Stimulated activated naive CD8-positive, alpha-beta T cell treated with anti-CD3 and anti-CD28 coated beads, Interleukin-15, Interleukin-2, amounts not matched to agents 100 ng/mL and 50 ng/mL, for 24 hours (primary cell): ENCODE results near the gene GOLGA8G.
"Not testable (repeated sequence)": the region's sequence is repeated elsewhere in the genome, so short reads cannot be mapped to it uniquely, and the experiment has no call there.

ENCODE experiments used
- H3K27ac Mint-ChIP-seq: one replicate; pipeline ENCODE4 v1.8.0; 2021; ENCODE audit warnings: mild to moderate bottlenecking, mixed read lengths
- H3K27me3 Mint-ChIP-seq: one replicate; pipeline ENCODE4 v1.8.0; 2021; ENCODE audit warnings: mixed read lengths
- H3K36me3 Mint-ChIP-seq: one replicate; pipeline ENCODE4 v1.8.0; 2021; ENCODE audit warnings: low read depth, mixed read lengths
- H3K4me1 Mint-ChIP-seq: one replicate; pipeline ENCODE4 v1.8.0; 2021; ENCODE audit warnings: low read depth, mixed read lengths
- H3K4me3 Mint-ChIP-seq: one replicate; pipeline ENCODE4 v1.8.0; 2021; ENCODE audit warnings: mild to moderate bottlenecking, mixed read lengths
- H3K9me3 Mint-ChIP-seq: one replicate; pipeline ENCODE4 v1.8.0; 2021; ENCODE audit warnings: mixed read lengths

Gene GOLGA8G, protein sequence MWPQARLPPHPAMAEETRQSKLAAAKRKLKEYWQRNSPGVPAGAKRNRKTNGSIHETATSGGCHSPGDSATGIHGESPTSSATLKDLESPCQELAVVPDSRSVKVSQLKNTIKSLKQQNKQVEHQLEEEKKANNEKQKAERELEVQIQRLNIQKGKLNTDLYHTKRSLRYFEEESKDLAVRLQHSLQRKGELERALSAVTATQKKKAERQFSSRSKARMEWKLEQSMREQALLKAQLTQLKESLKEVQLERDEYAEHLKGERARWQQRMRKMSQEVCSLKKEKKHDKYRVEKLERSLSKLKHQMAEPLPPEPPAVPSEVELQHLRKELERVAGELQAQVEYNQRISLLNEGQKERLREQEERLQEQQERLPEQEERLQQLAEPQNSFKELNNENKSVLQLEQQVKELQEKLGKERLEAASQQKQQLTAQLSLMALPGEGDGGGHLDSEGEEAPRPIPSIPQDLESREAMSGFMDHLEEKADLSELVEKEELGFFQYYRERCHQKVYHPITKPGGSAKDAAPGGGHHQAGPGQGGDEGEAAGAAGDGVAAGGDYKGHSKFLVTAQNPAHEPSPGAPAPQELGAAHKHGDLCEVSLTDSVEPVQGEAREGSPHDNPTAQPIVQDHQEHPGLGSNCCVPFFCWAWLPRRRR

DNA sequence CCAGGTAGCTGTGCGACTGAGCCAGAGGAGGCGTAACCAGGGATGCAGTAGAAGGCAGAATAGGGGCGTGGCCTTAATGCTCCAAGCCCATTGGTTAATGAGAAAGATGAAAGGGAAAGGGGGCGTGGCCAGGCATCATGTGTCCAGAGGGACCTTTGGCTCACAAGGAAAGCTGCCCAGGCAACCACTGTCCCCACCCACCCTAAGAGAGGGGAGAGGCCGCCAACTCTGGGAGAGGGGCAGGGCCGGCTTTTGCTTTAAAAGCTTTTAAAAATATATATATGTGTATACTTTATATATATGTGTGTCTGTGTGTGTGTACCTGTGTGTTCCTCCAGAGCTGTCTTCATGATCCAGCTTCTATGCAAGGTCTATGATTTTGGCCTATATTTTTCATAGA is at the start of gene GOLGA8G:
GOLGA8G (minus strand) TSS at position 18 of the 400 bp plus-strand sequence. CDS start 62 bp downstream, outside the sequence.
- not testable (repeated sequence) for H3K36me3 Mint-ChIP-seq, H3K4me3 Mint-ChIP-seq, H3K4me1 Mint-ChIP-seq, H3K9me3 Mint-ChIP-seq, H3K27me3 Mint-ChIP-seq, H3K27ac Mint-ChIP-seq

DNA sequence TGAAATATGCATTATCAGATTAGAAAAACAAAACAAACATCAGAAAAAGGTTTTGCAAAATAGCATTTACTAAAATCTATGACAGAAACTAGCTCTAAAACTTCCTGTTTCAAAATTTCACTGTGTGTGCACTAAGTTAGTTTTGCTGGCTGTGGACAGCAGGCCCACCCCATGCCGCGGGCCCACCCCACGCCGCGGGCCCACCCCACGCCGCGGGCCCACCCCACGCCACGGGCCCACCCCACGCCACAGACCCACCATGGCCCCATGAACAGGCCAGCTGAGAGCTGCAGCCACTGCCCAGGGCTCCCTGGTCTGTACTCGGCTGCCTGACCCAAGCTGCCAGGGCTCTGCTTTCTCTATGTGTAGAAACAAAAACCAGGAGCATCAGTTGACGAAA is 40.6 kb upstream of the GOLGA8G start:
- not testable (repeated sequence) for H3K36me3 Mint-ChIP-seq, H3K27ac Mint-ChIP-seq, H3K4me1 Mint-ChIP-seq, H3K27me3 Mint-ChIP-seq, H3K9me3 Mint-ChIP-seq, H3K4me3 Mint-ChIP-seq

DNA sequence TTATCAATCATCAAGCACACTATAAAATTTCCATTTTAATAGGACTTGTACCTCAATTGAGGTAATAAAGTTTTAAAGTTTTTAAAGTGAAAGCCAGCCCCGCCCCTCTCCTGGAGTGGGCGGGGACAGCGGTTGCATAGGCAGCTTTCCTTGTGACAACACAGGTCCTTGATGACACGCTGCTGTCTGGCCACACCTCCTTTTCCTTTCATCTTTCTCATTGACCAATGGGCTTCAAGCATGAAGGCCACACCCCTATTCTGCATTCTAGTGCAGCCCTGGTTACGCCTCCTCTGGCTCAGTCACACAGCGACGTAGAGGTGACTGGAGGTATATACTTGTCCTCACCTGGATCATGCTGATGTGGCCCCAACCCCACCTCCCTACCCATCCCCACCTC is 20.5 kb upstream of the GOLGA8G start, which contains the start of gene GOLGA6L25:
GOLGA6L25 (plus strand) TSS at position 301 of the 400 bp plus-strand sequence; CDS start at position 362, 61 bp downstream.
- H3K4me3 Mint-ChIP-seq, H3K4me1 Mint-ChIP-seq, H3K27me3 Mint-ChIP-seq, H3K36me3 Mint-ChIP-seq, H3K27ac Mint-ChIP-seq, H3K9me3 Mint-ChIP-seq: not testable (repeated sequence)

DNA sequence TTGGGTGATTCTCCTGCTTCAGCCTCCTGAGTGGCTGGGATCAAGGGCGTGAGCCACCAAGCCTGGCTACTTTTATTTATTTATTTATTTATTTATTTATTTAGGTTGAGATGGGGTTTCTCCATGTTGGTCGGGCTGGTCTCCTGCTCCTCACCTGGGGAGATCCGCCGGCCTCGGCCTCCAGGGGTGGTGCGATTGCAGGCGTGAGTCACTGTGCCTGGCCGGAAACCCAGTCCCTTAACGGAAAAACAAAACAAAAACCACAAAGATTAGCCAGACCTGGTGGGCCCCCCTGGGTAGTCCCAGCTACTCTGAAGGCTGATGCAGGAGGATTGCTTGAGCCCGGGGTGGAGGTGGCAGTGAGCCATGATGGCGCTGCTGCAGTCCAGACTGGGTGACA is 17.6 kb downstream of the GOLGA8G start:
- H3K27me3 Mint-ChIP-seq, H3K27ac Mint-ChIP-seq, H3K36me3 Mint-ChIP-seq, H3K9me3 Mint-ChIP-seq, H3K4me1 Mint-ChIP-seq, H3K4me3 Mint-ChIP-seq: not testable (repeated sequence)

DNA sequence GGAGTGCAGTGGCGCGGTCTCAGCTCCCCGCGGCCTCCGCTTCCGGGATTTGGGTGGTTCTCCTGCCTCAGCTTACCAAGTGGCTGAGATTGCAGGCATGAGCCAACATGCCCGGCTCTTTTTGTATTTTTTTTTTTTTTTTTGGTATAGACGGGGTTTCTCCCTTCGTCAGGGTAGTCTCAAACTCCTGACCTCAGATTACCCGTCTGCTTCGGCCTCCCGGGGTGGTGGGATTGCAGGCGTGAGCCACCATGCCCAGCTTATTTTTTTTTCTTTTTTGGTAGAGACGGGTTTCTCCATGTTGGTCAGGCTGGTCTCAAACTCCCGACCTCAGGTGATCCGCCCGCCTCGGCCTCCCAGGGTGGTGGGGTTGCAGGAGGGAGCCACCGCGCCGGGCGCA is 18.6 kb downstream of the GOLGA8G start:
- not testable (repeated sequence) for H3K27ac Mint-ChIP-seq, H3K4me1 Mint-ChIP-seq, H3K27me3 Mint-ChIP-seq, H3K4me3 Mint-ChIP-seq, H3K9me3 Mint-ChIP-seq, H3K36me3 Mint-ChIP-seq

DNA sequence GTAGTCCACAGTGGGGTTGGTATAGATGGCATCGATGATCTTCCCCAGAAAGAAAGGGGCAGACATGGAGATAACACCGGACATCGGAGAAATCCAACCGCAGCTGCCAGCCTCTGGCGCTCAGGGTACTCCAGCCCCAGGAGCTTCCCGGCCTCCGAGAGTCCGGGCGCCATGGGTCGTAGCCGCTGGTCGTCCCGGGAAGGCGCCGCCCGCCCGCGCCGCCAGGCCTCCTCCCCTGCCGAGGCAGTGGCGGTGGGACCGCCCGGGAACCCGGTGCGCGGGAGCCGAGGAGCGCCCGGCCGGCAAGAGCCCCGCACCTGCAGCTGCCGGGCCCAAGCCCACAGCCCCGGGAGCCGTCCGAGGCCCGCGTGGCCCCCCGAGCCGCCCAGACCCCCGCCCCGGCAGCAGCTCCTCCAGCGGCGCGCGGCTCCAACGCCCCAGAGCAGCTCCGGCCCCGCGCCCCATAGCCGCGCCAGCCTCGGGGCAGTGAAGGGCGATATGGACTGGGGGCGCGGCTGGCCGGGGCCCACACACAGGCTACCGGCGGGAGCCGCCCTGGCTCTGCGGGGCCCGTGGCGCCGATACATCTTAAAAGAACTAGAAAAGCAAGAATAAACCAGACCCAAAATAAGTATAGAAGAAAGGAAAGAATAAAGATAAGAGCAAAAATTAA is 24.4 kb downstream of the GOLGA8G start:
- H3K4me1 Mint-ChIP-seq, H3K36me3 Mint-ChIP-seq, H3K27ac Mint-ChIP-seq, H3K9me3 Mint-ChIP-seq, H3K27me3 Mint-ChIP-seq, H3K4me3 Mint-ChIP-seq: not testable (repeated sequence)

DNA sequence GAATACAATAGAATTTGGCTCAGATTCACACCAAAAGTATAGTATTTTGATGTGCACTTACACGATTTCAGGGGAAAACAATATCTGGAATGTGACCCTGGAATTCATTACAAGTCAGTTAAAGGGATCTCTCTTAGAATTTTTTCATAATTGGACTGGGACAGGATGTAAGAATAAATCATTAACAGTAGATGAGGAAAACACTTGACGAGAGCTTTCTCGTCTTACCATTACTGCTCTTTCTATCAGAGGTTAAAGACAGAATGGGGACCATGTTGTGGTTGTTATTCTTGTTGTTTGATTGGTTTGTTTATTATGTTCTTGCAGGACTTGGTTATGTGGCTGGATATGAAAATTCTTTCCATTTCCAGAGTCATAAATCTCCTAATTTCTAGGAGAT is 51.4 kb downstream of the GOLGA8G start:
- not testable (repeated sequence) for H3K27me3 Mint-ChIP-seq, H3K4me3 Mint-ChIP-seq, H3K9me3 Mint-ChIP-seq, H3K27ac Mint-ChIP-seq, H3K36me3 Mint-ChIP-seq, H3K4me1 Mint-ChIP-seq
